GM19025 (cell line): ENCODE measurements around the gene TSHZ2.
"Not testable (repeated sequence)": the region's sequence is repeated elsewhere in the genome, so short reads cannot be mapped to it uniquely, and the experiment has no call there.

ENCODE experiments used
- ATAC-seq: cut with Tn5 transposase; IDR thresholded peaks from one replicate; pipeline ENCODE4 v1.9.1; 2021; ENCODE audit warnings: mild to moderate bottlenecking, low read depth, moderate library complexity; ENCODE audit not compliant: unreplicated experiment

TSHZ2 gene

DNA sequence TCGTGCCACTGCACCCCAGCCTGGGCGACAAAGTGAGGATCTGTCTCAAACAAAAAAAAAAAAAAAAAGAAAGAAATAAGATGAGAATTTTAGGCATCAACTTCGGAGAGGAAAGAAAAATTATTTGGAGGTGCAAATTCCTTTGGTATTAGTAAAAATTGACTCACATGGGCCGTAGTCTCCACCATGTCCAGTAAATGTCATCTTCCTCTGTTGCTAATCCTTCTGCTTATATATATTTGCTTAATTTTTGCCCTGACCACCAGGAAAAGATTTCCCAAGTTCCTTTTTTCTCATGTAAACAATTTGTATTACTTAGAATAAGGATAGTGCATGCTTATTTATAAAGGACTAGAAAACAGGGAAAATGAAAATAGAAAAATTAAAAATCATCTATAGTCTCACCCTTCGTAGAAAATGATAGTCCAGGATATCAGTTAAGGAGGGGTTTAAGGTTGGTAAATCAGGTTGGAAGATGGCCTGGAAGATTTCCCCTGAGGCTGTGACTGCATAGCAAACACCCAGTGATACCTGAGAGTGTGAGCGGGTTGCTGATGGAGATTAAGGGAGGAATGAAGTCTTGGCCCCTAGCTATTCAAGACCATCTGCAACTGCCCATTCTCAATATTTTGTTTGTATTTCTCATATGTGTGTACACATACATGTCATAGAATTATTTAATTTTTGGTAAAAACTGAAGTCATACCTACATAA, 380.7 kb downstream of the TSHZ2 start:
- ATAC-seq, result no peak

DNA sequence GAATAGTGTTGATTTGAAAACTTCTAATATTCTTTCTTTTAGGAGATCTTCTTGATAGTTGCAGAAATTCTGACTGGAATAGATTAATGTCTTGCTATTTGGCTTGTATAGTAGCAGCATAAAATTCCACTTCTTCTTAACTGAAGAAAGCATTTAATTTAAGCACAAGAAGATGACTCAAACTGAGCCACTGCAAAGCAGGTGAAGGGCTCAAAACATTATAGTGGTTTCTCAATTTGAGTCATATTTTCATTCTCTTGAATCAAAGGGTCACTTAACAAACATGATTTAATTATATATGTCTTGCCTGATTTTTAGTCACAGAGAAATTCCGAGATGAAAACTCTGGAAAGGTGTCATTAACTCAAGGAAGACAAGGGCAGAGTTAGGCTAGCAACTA, 382.2 kb downstream of the TSHZ2 start:
- ATAC-seq, result no peak

GRCh38 chr20:53355790-53356189, 383.6 kb downstream of the TSHZ2 start:
- ATAC-seq, result no peak

- ATAC-seq, result no peak
Observed at GRCh38 chr20:53359425-53359824, 387.3 kb downstream of the TSHZ2 start.

DNA sequence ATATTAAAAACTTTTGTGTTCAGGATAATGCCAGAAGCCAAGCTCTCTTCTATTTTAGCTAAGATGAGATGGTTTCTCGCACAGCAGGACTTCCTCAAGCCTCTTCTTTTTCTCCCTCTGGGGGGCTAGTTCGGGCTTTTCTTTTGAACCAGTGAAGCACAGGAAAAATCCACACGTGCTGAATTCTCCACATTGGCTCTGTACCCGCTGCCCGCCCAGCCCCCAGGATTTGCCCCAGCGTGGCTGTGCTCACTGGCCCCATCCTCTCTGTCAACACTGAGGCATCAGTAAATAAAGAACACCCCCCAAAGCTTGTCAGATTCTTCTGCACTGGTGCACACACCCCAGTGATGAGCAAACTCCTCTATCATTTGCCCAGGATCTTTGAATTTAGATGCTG, 388.7 kb downstream of the TSHZ2 start:
- no peak for ATAC-seq

- ATAC-seq, result no peak
Observed at GRCh38 chr20:53362736-53363135, 390.6 kb downstream of the TSHZ2 start.

- ATAC-seq, result no peak
Observed at GRCh38 chr20:53364646-53365045, 392.5 kb downstream of the TSHZ2 start.

DNA sequence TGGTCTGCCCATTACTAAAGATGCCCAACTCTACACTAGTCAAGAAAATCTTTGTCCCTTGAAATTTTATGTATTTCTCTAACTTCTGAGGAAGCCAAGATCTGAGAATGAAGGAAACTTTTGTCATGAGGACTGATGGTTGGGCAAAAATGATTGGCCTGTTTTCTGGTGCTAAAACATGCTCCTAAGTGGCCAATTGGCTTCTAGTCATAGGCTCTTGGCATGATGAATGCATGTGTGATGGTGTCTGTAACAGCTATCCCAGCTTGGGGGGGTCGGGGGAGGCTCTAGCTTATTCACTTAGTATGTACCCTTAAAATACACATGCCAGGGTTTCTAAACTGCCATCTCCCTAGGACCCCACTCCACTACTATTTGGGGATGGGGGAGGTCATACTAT, 392.9 kb downstream of the TSHZ2 start:
- ATAC-seq, result no peak

- no peak for ATAC-seq
Observed at GRCh38 chr20:53365539-53366075, 393.4 kb downstream of the TSHZ2 start.

DNA sequence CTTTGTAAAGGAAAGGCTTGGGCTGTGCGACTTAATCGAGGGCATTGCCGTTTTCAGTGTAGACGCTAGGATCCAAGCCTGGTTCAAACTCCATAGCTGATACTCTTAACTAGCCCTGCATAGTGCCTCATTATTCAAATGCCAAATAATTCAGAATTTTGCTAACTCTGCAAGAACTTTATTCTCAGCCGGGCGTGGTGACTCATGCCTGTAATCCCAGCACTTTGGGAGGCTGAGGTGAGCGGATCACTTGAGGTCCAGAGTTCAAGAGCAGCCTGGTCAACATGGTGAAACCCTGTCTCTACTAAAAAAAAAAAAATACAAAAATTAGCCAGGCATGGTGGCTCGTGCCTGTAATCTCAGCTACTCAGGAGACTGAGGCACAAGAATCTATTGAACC, 394.8 kb downstream of the TSHZ2 start:
- not testable (repeated sequence) for ATAC-seq

- no peak for ATAC-seq
Observed at GRCh38 chr20:53369871-53370270, 397.7 kb downstream of the TSHZ2 start.

DNA sequence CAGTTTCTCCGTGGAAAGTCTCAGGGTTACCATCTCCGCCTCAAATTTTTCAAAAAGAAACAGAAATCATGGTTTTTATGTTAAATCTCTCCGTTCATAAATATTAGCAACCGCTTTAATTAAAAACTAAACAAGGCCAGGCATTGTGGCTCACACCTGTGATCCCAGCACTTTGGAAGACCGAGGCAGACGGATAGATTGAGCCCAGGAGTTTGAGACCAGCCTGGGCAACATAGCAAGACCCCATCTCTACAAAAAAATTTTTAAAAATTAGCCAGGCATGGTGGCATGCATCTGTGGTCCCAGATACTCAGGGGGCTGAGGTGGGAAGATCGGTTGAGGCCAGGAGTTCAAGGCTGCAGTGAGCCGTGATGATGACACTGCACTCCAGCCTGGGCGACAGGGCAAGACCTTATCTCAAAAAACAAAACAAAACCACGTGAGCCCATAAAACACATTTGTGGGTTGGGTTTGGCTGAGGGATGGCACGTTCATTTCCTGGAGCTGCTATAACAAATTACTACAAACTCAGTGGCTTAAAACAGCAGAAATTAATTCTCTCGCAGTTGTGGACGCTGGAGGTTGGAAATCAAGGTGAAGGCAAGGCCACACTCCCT, 398.3 kb downstream of the TSHZ2 start:
- no peak for ATAC-seq

DNA sequence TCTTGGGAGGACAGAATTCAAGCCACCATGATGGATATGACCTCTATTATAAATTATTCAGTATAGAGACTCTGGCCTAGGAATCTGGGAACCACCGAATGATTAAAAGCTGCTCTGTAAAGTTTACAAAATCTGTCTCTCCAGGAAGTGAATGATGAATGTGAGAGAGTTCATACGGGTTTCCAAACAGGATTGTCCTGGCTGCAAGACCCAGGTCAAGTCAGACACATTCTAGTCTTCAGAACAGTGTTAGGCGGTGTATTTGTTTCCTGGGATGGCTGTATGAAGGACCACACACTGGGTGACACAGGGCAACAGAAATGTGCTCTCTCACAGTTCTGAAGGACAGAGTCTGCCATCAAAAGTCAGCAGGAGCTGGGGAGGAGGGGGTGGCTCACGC, 399.1 kb downstream of the TSHZ2 start:
- ATAC-seq, result no peak

DNA sequence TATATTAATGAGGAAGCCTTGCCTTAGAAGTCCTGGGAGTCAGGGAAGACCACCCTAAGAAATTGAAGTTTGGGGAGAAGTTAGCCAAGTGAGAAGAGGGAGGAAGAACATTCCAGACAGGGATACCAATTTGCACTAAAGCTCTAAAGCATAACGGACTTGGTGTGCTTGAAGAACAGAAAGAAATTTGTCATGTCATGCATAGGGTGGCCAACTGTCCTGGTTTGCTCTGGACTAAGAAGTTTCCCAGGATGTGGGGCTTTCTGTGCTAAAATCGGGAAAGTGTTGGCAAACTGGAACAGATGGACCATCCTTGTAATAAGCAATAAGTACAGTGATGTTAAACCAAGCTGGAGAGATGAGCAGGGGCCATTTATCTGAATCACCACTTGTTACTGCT, 403.9 kb downstream of the TSHZ2 start:
- ATAC-seq, result no peak

DNA sequence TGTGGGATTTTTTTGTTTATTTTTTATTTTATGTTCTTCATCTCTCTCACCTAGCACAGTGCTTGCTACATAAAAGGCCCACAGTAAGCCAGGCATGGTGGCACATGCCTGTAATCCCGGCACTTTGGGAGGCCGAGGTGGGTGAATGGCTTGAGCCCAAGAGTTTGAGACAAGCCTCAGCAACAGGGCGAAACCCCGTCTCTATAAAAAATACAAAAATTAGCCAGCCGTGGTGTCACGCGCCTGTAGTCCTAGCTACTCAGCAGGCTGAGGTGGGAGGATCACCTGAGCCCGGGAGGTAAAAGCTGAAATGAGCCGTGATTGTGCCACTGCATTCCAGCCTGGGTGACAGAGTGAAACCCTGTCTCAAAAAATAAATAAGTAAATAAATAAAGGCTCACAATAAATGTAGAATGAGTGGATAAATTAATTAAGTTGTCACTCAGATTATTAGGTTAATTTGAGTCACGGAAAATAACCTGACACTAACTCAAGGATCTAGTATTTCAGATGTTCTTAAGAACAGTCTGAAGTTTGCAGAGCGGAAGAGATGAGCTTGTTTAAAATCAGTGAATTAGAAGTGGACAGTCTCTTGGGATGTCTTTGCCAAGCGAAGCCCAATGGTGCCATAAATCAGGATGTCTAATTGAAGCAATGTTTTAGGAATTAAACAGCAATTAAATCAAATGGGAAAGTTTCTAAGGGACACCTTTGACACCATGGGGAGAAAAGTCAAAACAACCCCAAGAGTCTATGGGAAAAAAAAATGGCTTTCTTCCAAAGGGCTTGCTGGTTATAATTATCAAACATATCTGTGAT, 407.1 kb downstream of the TSHZ2 start:
- no peak for ATAC-seq

DNA sequence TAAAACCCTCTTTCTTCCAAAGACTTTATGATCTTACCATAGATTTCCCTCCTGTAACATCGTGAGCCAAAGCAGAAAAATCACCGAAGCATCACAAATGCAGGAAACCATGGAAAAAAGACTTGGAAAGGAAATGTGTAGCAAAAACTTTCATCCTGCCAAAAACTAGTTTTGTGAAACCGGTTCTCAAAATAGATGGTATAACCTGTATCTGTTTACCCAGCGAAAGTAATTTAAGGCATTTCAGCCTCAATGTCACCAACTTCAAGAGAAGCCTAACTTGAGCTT, 407.6 kb downstream of the TSHZ2 start:
- no peak for ATAC-seq

GRCh38 chr20:53381568-53382262, 409.6 kb downstream of the TSHZ2 start:
- ATAC-seq, result no peak

DNA sequence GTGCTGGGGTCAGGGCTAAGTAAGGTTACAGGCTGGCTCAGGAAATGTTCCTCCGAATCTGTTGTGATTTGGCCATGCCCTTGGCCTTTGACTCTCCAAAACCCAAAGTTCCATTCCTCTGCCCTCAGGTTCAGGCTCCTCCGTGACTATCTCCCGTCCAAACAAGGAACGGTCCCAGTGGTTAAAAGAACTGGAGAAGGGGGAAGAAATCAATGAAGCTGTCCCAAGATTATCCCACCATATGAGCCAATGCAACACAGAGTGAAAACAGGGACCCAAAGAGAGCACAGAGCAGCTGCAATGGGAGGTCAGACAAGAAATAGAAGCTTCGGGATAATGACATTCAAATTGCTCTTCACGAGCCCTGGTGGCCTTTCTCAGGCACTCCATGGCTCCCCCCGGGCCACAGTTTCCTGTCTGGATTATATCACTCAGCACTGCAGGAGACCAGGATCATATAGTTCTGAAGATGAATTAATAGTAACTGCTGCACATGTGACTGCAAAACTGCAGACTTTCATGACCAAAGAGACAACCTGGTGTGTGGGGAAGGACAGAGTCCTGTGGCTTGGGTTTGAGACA, 410.2 kb downstream of the TSHZ2 start:
- no peak for ATAC-seq

DNA sequence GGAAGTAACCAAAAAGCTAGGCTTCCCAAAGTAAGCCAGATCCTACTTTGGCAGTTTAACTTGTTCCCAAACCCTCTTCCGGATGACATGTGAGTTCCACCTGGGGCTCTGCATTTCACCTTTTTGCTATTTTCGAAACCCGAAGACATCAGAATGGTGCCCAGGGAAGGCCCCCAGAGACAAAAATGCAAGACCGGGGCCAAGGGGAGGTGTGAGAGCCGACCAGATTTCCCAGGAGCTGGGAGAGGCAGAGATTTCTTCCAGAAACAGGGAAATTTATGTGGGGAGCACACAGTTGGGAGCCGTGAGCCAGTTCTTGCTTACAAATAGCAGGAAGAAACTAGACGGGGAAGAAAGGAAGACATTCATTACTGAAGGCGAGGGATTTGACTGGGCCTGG, 411.8 kb downstream of the TSHZ2 start:
- ATAC-seq, result no peak

GRCh38 chr20:53384392-53384791, 412.2 kb downstream of the TSHZ2 start:
- ATAC-seq, result no peak
